CD4-positive, CD25-positive, alpha-beta regulatory T cell (primary cell): ENCODE data around the gene APBB2. TPM values are rescaled to one million over a fixed set of nuclear protein-coding genes. Genes with fewer than 3 reads are reported as not detected.
A peak's percentile ranks its signal among the peaks of the same experiment; 100 is the strongest.

ENCODE experiments used
- ATAC-seq, 2 donors: fragments of 150-1000 bp; cut with Tn5 transposase; one replicate each; pipeline ENCODE4 v1.10.0; 2021; ENCODE audit warnings: low read depth in 2 of 2, moderate number of reproducible peaks in 2 of 2, moderate library complexity in 1 of 2
- DNase-seq, 3 donors: peaks; one replicate each; pipeline versions ENCODE4 v3.0.0 to v3.0.0-alpha.2; 2012 to 2022; ENCODE audit warnings: mixed read lengths in 1 of 3
- H3K27ac ChIP-seq: one replicate; pipeline ENCODE4 v1.7.0; 2013; ENCODE audit warnings: mild to moderate bottlenecking, low read length; ENCODE audit not compliant: insufficient read depth, poor library complexity, severe bottlenecking
- H3K27me3 ChIP-seq: one replicate; pipeline ENCODE4 v1.7.0; 2013; ENCODE audit warnings: low read length; ENCODE audit not compliant: control insufficient read depth, insufficient read depth
- H3K36me3 ChIP-seq: one replicate; pipeline ENCODE4 v1.7.0; 2013; ENCODE audit warnings: mild to moderate bottlenecking, low read length, moderate library complexity; ENCODE audit not compliant: control insufficient read depth, insufficient read depth
- H3K4me1 ChIP-seq: 2 replicates; pipeline ENCODE4 v1.7.0; 2013; ENCODE audit warnings: mild to moderate bottlenecking, low read length; ENCODE audit not compliant: insufficient read depth, control insufficient read depth, poor library complexity, severe bottlenecking
- H3K4me3 ChIP-seq: one replicate; pipeline ENCODE4 v1.7.0; 2013; ENCODE audit warnings: low read depth, mild to moderate bottlenecking, low read length, moderate library complexity
- H3K9me3 ChIP-seq, 2 experiments: 1 replicate in 1 of 2; 2 replicates in 1 of 2; pipeline ENCODE4 v1.7.0; 2013; ENCODE audit warnings: low read length in 2 of 2, mild to moderate bottlenecking in 1 of 2, moderate library complexity in 1 of 2; ENCODE audit not compliant: control insufficient read depth in 2 of 2
- H3K27ac Mint-ChIP-seq, 3 donors: one replicate each; pipeline ENCODE4 v1.8.0; 2020 to 2022; ENCODE audit warnings: mild to moderate bottlenecking in 3 of 3, mixed read lengths in 3 of 3, moderate library complexity in 2 of 3
- H3K27me3 Mint-ChIP-seq: one replicate; pipeline ENCODE4 v1.8.0; 2022; ENCODE audit warnings: mild to moderate bottlenecking, mixed read lengths
- H3K36me3 Mint-ChIP-seq: one replicate; pipeline ENCODE4 v1.8.0; 2020; ENCODE audit warnings: mixed read lengths
- H3K4me1 Mint-ChIP-seq, 4 donors: one replicate each; pipeline ENCODE4 v1.8.0; 2020 to 2022; ENCODE audit warnings: mixed read lengths in 4 of 4, mild to moderate bottlenecking in 1 of 4
- H3K4me3 Mint-ChIP-seq, 4 donors: one replicate each; pipeline ENCODE4 v1.8.0; 2020 to 2022; ENCODE audit warnings: mild to moderate bottlenecking in 4 of 4, mixed read lengths in 4 of 4, moderate library complexity in 3 of 4
- H3K9me3 Mint-ChIP-seq, 7 donors: one replicate each; pipeline ENCODE4 v1.8.0; 2020 to 2022; ENCODE audit warnings: mixed read lengths in 7 of 7, mild to moderate bottlenecking in 3 of 7, moderate library complexity in 2 of 7
- polyA plus RNA-seq, 4 donors: library from polyadenylated mRNA; unstranded; fragments of 300-500 nt; fragmentation: Illumina TruSeq; gene quantifications; one replicate each; pipeline ENCODE4 v1.2.3, GENCODE V29; 2021
- total RNA-seq: library from RNA; stranded (reverse); gene quantifications from one replicate; pipeline ENCODE4 v1.2.3, GENCODE V29; 2022

APBB2 gene
- total and polyA plus RNA-seq, 5 donors from 2014 or later = not detected

GRCh38 chr4:40980318-40980883 lies 233.9 kb downstream of the APBB2 start:
- Histone ChIP-seq H3K36me3 (no peaks in the 10 kb centered on the region), H3K27me3 (no peaks in the 10 kb centered on the region), H3K9me3 (no peaks in the 10 kb centered on the region), H3K27ac (no peak overlapping the region), H3K4me1 (no peaks in the 10 kb centered on the region), H3K4me3 (no peak overlapping the region)
- no peak overlapping the region for H3K27ac Mint-ChIP-seq
- peaks cover 0 to 4% (median 0%) of the 10 kb centered on the region in 7 donors for H3K9me3 Mint-ChIP-seq
- no peak for DNase-seq
- no peak overlapping the region for H3K4me3 Mint-ChIP-seq
- H3K4me1 Mint-ChIP-seq = no peaks in the 10 kb centered on the region
- ATAC-seq = no peak
- no peaks in the 10 kb centered on the region for H3K36me3 Mint-ChIP-seq
- peaks cover 12% of the 10 kb centered on the region for H3K27me3 Mint-ChIP-seq

- H3K9me3 Mint-ChIP-seq = peaks cover 0 to 4% (median 0%) of the 10 kb centered on the region in 7 donors
- Histone ChIP-seq H3K9me3 (no peaks in the 10 kb centered on the region), H3K4me3 (no peak overlapping the region), H3K27ac (no peak overlapping the region), H3K36me3 (no peaks in the 10 kb centered on the region), H3K27me3 (no peaks in the 10 kb centered on the region), H3K4me1 (no peaks in the 10 kb centered on the region)
- H3K4me1 Mint-ChIP-seq = no peaks in the 10 kb centered on the region
- H3K4me3 Mint-ChIP-seq = no peak overlapping the region
- DNase-seq (no peak), ATAC-seq (no peak)
- H3K27ac Mint-ChIP-seq = no peak overlapping the region
- no peaks in the 10 kb centered on the region for H3K36me3 Mint-ChIP-seq
- peaks cover 17% of the 10 kb centered on the region for H3K27me3 Mint-ChIP-seq
Observed at GRCh38 chr4:40978548-40978947, 235.8 kb downstream of the APBB2 start.

DNA sequence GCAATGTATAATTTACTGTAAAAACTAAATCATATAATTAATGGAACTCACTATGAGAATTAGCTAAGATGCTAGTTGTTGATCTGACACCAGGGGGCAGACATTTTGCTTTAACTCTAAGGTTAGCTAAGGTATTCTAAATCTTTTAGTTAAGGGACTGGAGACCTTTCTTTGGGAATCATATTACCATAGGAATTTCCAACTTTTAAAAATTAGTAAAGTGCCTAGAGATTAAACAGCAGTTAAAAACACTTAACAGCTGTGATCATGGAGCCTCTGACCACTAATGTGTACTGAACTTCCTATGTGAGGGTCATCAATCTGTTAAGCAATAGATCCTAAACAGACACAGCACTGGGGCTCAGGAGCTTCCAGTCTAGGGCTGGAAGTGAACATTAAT lies 238.0 kb downstream of the APBB2 start:
- no peak overlapping the region for H3K4me3 ChIP-seq
- ATAC-seq = no peak
- no peak overlapping the region for H3K27ac ChIP-seq
- H3K4me1 Mint-ChIP-seq = no peaks in the 10 kb centered on the region
- no peak overlapping the region for H3K27ac Mint-ChIP-seq
- no peak overlapping the region for H3K4me3 Mint-ChIP-seq
- peaks cover 0 to 4% (median 0%) of the 10 kb centered on the region in 7 donors for H3K9me3 Mint-ChIP-seq
- H3K36me3 Mint-ChIP-seq = no peaks in the 10 kb centered on the region
- H3K36me3 ChIP-seq = no peaks in the 10 kb centered on the region
- no peaks in the 10 kb centered on the region for H3K4me1 ChIP-seq
- no peaks in the 10 kb centered on the region for H3K9me3 ChIP-seq
- H3K27me3 Mint-ChIP-seq = peaks cover 17% of the 10 kb centered on the region
- DNase-seq = peak in 1 of 3 donors; percentile 36
- peaks cover 2% of the 10 kb centered on the region for H3K27me3 ChIP-seq

DNA sequence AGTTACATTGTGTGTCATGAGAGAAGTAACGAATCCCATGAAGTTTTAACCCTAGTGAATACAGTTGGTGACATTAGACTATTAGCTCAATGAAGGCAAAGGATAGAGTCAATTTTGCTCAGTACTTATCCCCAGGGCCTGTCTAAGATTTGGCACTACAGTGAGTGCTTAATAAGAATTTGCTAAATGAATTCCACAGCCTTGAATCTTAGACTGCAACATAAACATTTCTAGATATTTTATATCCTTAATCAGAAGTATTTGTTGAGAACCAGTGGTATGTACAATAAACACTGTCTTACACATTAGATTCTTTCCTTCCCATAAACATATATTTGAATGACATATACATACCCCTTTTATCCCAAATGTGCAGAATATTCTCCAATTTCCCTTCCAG lies 241.6 kb downstream of the APBB2 start:
- Mint-ChIP-seq H3K4me1 (no peaks in the 10 kb centered on the region), H3K9me3 (no peaks in the 10 kb centered on the region), H3K27me3 (peaks cover 11% of the 10 kb centered on the region), H3K27ac (no peak overlapping the region), H3K36me3 (no peaks in the 10 kb centered on the region), H3K4me3 (no peak overlapping the region)
- no peaks in the 10 kb centered on the region for H3K36me3 ChIP-seq
- peaks cover 2% of the 10 kb centered on the region for H3K27me3 ChIP-seq
- no peak for DNase-seq
- no peaks in the 10 kb centered on the region for H3K4me1 ChIP-seq
- no peaks in the 10 kb centered on the region for H3K9me3 ChIP-seq
- H3K27ac ChIP-seq = no peak overlapping the region
- no peak overlapping the region for H3K4me3 ChIP-seq
- ATAC-seq = no peak

GRCh38 chr4:40971338-40971737 lies 243.0 kb downstream of the APBB2 start:
- H3K4me1 ChIP-seq = no peaks in the 10 kb centered on the region
- H3K4me3 ChIP-seq = no peak overlapping the region
- peaks cover 2% of the 10 kb centered on the region for H3K27me3 ChIP-seq
- Mint-ChIP-seq H3K27me3 (peaks cover 6% of the 10 kb centered on the region), H3K4me1 (no peaks in the 10 kb centered on the region), H3K27ac (no peak overlapping the region), H3K9me3 (no peaks in the 10 kb centered on the region), H3K36me3 (no peaks in the 10 kb centered on the region), H3K4me3 (no peak overlapping the region)
- no peaks in the 10 kb centered on the region for H3K36me3 ChIP-seq
- no peaks in the 10 kb centered on the region for H3K9me3 ChIP-seq
- ATAC-seq (no peak), DNase-seq (no peak)
- no peak overlapping the region for H3K27ac ChIP-seq

- Histone ChIP-seq H3K27ac (no peak overlapping the region), H3K9me3 (no peaks in the 10 kb centered on the region), H3K4me3 (no peak overlapping the region), H3K4me1 (no peaks in the 10 kb centered on the region), H3K36me3 (no peaks in the 10 kb centered on the region), H3K27me3 (peaks cover 2% of the 10 kb centered on the region)
- H3K36me3 Mint-ChIP-seq = no peaks in the 10 kb centered on the region
- H3K27ac Mint-ChIP-seq = no peak overlapping the region
- H3K9me3 Mint-ChIP-seq = no peaks in the 10 kb centered on the region
- H3K27me3 Mint-ChIP-seq = no peaks in the 10 kb centered on the region
- no peaks in the 10 kb centered on the region for H3K4me1 Mint-ChIP-seq
- no peak for DNase-seq
- ATAC-seq = no peak
- H3K4me3 Mint-ChIP-seq = no peak overlapping the region
Observed at GRCh38 chr4:40969501-40969900, 244.8 kb downstream of the APBB2 start.

GRCh38 chr4:40967550-40967949 lies 246.8 kb downstream of the APBB2 start:
- H3K27me3 Mint-ChIP-seq = no peaks in the 10 kb centered on the region
- ATAC-seq (no peak), DNase-seq (no peak)
- H3K27me3 ChIP-seq = no peaks in the 10 kb centered on the region
- H3K27ac ChIP-seq = no peak overlapping the region
- H3K9me3 ChIP-seq = no peaks in the 10 kb centered on the region
- H3K27ac Mint-ChIP-seq = no peak overlapping the region
- no peaks in the 10 kb centered on the region for H3K36me3 Mint-ChIP-seq
- no peak overlapping the region for H3K4me3 Mint-ChIP-seq
- no peaks in the 10 kb centered on the region for H3K4me1 ChIP-seq
- no peak overlapping the region for H3K4me3 ChIP-seq
- H3K36me3 ChIP-seq = no peaks in the 10 kb centered on the region
- no peaks in the 10 kb centered on the region for H3K4me1 Mint-ChIP-seq
- no peaks in the 10 kb centered on the region for H3K9me3 Mint-ChIP-seq

GRCh38 chr4:40966091-40966490 lies 248.3 kb downstream of the APBB2 start:
- no peak overlapping the region for H3K27ac ChIP-seq
- Mint-ChIP-seq H3K36me3 (no peaks in the 10 kb centered on the region), H3K27ac (no peak overlapping the region), H3K27me3 (no peaks in the 10 kb centered on the region), H3K9me3 (no peaks in the 10 kb centered on the region), H3K4me1 (no peaks in the 10 kb centered on the region), H3K4me3 (no peak overlapping the region)
- no peaks in the 10 kb centered on the region for H3K9me3 ChIP-seq
- H3K27me3 ChIP-seq = no peaks in the 10 kb centered on the region
- no peaks in the 10 kb centered on the region for H3K4me1 ChIP-seq
- DNase-seq (no peak), ATAC-seq (no peak)
- no peaks in the 10 kb centered on the region for H3K36me3 ChIP-seq
- H3K4me3 ChIP-seq = no peak overlapping the region
